ENCODE results near the gene RNASE12. TPM values are rescaled to one million over a fixed set of nuclear protein-coding genes. Genes with fewer than 3 reads are reported as not detected.

RNASE12 gene
- total RNA-seq (2022; extraction: Qiagen RNA extraction): not detected in 5 replicates

GRCh38 chr14:20591235-20591634 lies at the start of gene RNASE12:
Gene RNASE12, minus strand, starts transcription at chr14:20591376. Its CDS starts 653 bp downstream, at chr14:20590723.

GRCh38 chr14:20587489-20588154 lies 3.6 kb downstream of the RNASE12 start, which contains the start of gene RNASE11:
Gene RNASE11, minus strand, starts transcription at chr14:20588001.

DNA sequence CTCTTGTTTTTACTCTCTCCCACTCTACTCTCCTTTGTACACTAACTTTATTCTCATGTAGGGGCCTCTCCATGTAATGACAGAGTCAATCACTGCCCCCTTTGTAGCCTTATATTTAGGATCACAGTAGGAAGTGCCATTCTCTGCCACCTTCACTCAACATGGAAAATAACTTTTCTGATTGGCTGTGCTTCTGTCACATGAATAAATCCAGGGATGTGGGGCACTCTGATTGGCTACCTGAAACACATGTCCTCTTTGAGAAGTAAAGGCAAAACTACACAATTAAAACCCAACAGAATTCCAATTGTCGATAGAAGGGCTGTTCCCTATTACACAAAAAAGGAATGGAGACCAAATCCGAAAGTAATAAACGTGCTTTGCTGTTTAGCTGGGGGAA lies 30.2 kb downstream of the RNASE12 start, which contains the start of gene RNASE9:
Gene RNASE9 (minus strand): TSS at position 87 of the 400 bp plus-strand sequence.

Other genes with a start within 250 kb of the RNASE12 start
- gene PARP2, start 247.7 kb downstream of the RNASE12 start, total RNA-seq (2022; extraction: Qiagen RNA extraction): 17.3 to 24.3 TPM (median 18.7 TPM) in 5 replicates
- 8.2 to 10.7 TPM (median 9.4 TPM) in 5 replicates for gene TEP1, start 177.9 kb downstream of the RNASE12 start, total RNA-seq (2022; extraction: Qiagen RNA extraction)
- 0.01 TPM in 1 of 5 replicates, not detected in the others for gene KLHL33, start 155.2 kb downstream of the RNASE12 start, total RNA-seq (2022; extraction: Qiagen RNA extraction)
- 24.7 to 28.8 TPM (median 25.7 TPM) in 5 replicates for gene OSGEP, start 136.6 kb downstream of the RNASE12 start, total RNA-seq (2022; extraction: Qiagen RNA extraction)
- gene APEX1, start 136.2 kb downstream of the RNASE12 start, total RNA-seq (2022; extraction: Qiagen RNA extraction): 249 to 284 TPM (median 257 TPM) in 5 replicates
- gene PIP4P1, start 129.9 kb downstream of the RNASE12 start, total RNA-seq (2022; extraction: Qiagen RNA extraction): 29.0 to 42.3 TPM (median 32.5 TPM) in 5 replicates
- gene PNP, start 122.0 kb downstream of the RNASE12 start, total RNA-seq (2022; extraction: Qiagen RNA extraction): 141 to 164 TPM (median 143 TPM) in 5 replicates
- 0.13 to 0.58 TPM (median 0.34 TPM) in 5 replicates for gene RNASE10, start 85.8 kb downstream of the RNASE12 start, total RNA-seq (2022; extraction: Qiagen RNA extraction)
- gene RNASE9, start 30.3 kb downstream of the RNASE12 start, total RNA-seq (2022; extraction: Qiagen RNA extraction): not detected in 5 replicates
- not detected in 5 replicates for gene RNASE11, start 3.4 kb downstream of the RNASE12 start, total RNA-seq (2022; extraction: Qiagen RNA extraction)
- not detected in 5 replicates for gene OR6S1, start 50.3 kb upstream of the RNASE12 start, total RNA-seq (2022; extraction: Qiagen RNA extraction)
- 5.6 to 8.6 TPM (median 6.9 TPM) in 5 replicates for gene RNASE4, start 93.2 kb upstream of the RNASE12 start, total RNA-seq (2022; extraction: Qiagen RNA extraction)
- gene ANG, start 97.4 kb upstream of the RNASE12 start, total RNA-seq (2022; extraction: Qiagen RNA extraction): 6.7 to 11.3 TPM (median 10.5 TPM) in 5 replicates
- gene EDDM3A, start 154.5 kb upstream of the RNASE12 start, total RNA-seq (2022; extraction: Qiagen RNA extraction): not detected in 5 replicates
- gene EDDM3B, start 177.0 kb upstream of the RNASE12 start, total RNA-seq (2022; extraction: Qiagen RNA extraction): not detected in 5 replicates
- gene RNASE6, start 189.9 kb upstream of the RNASE12 start, total RNA-seq (2022; extraction: Qiagen RNA extraction): not detected in 5 replicates
- 0.12 to 0.31 TPM (median 0.15 TPM) in 5 replicates for gene RNASE1, start 211.5 kb upstream of the RNASE12 start, total RNA-seq (2022; extraction: Qiagen RNA extraction)